WTC11 (cell line): ENCODE data around the gene LTA. TPM values are rescaled to one million over a fixed set of nuclear protein-coding genes. Genes with fewer than 3 reads are reported as not detected.
A peak's percentile ranks its signal among the peaks of the same experiment; 100 is the strongest.
"Not testable (repeated sequence)": the region's sequence is repeated elsewhere in the genome, so short reads cannot be mapped to it uniquely, and the experiment has no call there.

ENCODE experiments used
- ATAC-seq: fragments of 200-7000 bp; cut with Tn5 transposase; 2 replicates; pipeline ENCODE4 v1.10.0; 2021; ENCODE audit warnings: mild to moderate bottlenecking, moderate library complexity
- CTCF ChIA-PET: fragments of 300-600 bp; sonication (Branson Sonifier 250); formaldehyde crosslinking; loops from one replicate; lab custom pipeline; 2021; ENCODE audit warnings: antibody characterized with exemption; lab: Charles Lee
- POLR2A ChIA-PET: fragments of 350-600 bp; sonication (Branson Sonifier 250); formaldehyde crosslinking; loops from one replicate; lab custom pipeline; 2021; ENCODE audit warnings: antibody characterized with exemption; lab: Charles Lee
- DNase-seq: peaks from one replicate; pipeline ENCODE4 v3.0.0; 2021; ENCODE audit warnings: low spot score
- H3K27ac Mint-ChIP-seq: 2 replicates; pipeline ENCODE4 v1.8.0; 2021; ENCODE audit warnings: mixed read lengths
- H3K27me3 Mint-ChIP-seq: 2 replicates; pipeline ENCODE4 v1.8.0; 2021; ENCODE audit warnings: low read depth, mild to moderate bottlenecking, moderate library complexity, mixed read lengths
- H3K36me3 Mint-ChIP-seq: 2 replicates; pipeline ENCODE4 v1.8.0; 2021; ENCODE audit warnings: mixed read lengths
- H3K4me1 Mint-ChIP-seq: 2 replicates; pipeline ENCODE4 v1.8.0; 2022; ENCODE audit warnings: mixed read lengths
- H3K4me3 Mint-ChIP-seq: 2 replicates; pipeline ENCODE4 v1.8.0; 2021; ENCODE audit warnings: mild to moderate bottlenecking, moderate library complexity, mixed read lengths
- H3K9me3 Mint-ChIP-seq: 2 replicates; pipeline ENCODE4 v1.8.0; 2021; ENCODE audit warnings: mixed read lengths
- AFF4 ChIP-seq: sonication (generic); formaldehyde crosslinking; IDR thresholded peaks from 2 replicates; pipeline ENCODE4 v1.8.1; 2023; ENCODE audit warnings: mild to moderate bottlenecking, missing genetic modification reagents, borderline replicate concordance
- ATF1 ChIP-seq: sonication (generic); formaldehyde crosslinking; IDR thresholded peaks from 2 replicates; pipeline ENCODE4 v1.8.1; 2023; ENCODE audit warnings: mild to moderate bottlenecking, moderate library complexity, missing genetic modification reagents
- ATF3 ChIP-seq: sonication (generic); formaldehyde crosslinking; conservative IDR thresholded peaks from 2 replicates; pipeline ENCODE4 v1.8.1; 2022; ENCODE audit warnings: mild to moderate bottlenecking, missing genetic modification reagents
- CTCF ChIP-seq: fragments of 200-600 bp; IDR thresholded peaks from 2 replicates; pipeline ENCODE4 v1.8.0; 2022; ENCODE audit warnings: antibody characterized with exemption
- ERG ChIP-seq: fragments of 250-450 bp; sonication (Bioruptor Pico); IDR thresholded peaks from 2 replicates; pipeline ENCODE4 v1.8.0; 2021; ENCODE audit warnings: mild to moderate bottlenecking
- ESRRA ChIP-seq: sonication (generic); formaldehyde crosslinking; IDR thresholded peaks from 2 replicates; pipeline ENCODE4 v1.8.1; 2022; ENCODE audit warnings: mild to moderate bottlenecking, missing genetic modification reagents, borderline replicate concordance
- MXD4 ChIP-seq: fragments of 250-450 bp; sonication (Bioruptor Pico); IDR thresholded peaks from 2 replicates; pipeline ENCODE4 v1.8.0; 2021; ENCODE audit warnings: mild to moderate bottlenecking, moderate library complexity, borderline replicate concordance
- NR2C2 ChIP-seq: sonication (generic); formaldehyde crosslinking; IDR thresholded peaks from 2 replicates; pipeline ENCODE4 v1.8.0; 2022; ENCODE audit warnings: mild to moderate bottlenecking, missing genetic modification reagents
- NR3C1 ChIP-seq: sonication (generic); formaldehyde crosslinking; conservative IDR thresholded peaks from 2 replicates; pipeline ENCODE4 v1.8.1; 2023; ENCODE audit warnings: low read depth, mild to moderate bottlenecking, missing genetic modification reagents
- RELA ChIP-seq: sonication (generic); formaldehyde crosslinking; IDR thresholded peaks from 2 replicates; pipeline ENCODE4 v1.8.1; 2022; ENCODE audit warnings: missing genetic modification reagents, mild to moderate bottlenecking, borderline replicate concordance
- RORB ChIP-seq: fragments of 250-450 bp; sonication (Bioruptor Pico); IDR thresholded peaks from 2 replicates; pipeline ENCODE4 v1.9.0; 2021; ENCODE audit warnings: mild to moderate bottlenecking
- SP1 ChIP-seq: sonication (generic); formaldehyde crosslinking; conservative IDR thresholded peaks from 2 replicates; pipeline ENCODE4 v1.8.1; 2022; ENCODE audit warnings: missing genetic modification reagents
- ZNF121 ChIP-seq: sonication (generic); formaldehyde crosslinking; IDR thresholded peaks from 2 replicates; pipeline ENCODE4 v1.8.0; 2023; ENCODE audit warnings: missing genetic modification reagents
- total RNA-seq: library from RNA; stranded (reverse); gene quantifications from 3 replicates; pipeline ENCODE4 v1.2.3, GENCODE V29; 2021

The LTA gene
- total RNA-seq, 1 experiment from 2014 or later: 0.46 TPM

GRCh38 chr6:31548544-31548873 is 23.6 kb upstream of the LTA start (continued):
- TF ChIP-seq AFF4 (CRISPR knock-in tag): no peak
- no peak for TF ChIP-seq ATF3 (CRISPR knock-in tag)
- TF ChIP-seq NR2C2 (CRISPR knock-in tag): no peak

GRCh38 chr6:31551371-31551770 is 20.7 kb upstream of the LTA start:
- H3K36me3 Mint-ChIP-seq: peaks cover 22% of the 10 kb centered on the region
- H3K4me3 Mint-ChIP-seq: not testable (repeated sequence)

GRCh38 chr6:31556307-31556706 is 15.8 kb upstream of the LTA start:
- no peaks in the 10 kb centered on the region for H3K9me3 Mint-ChIP-seq
- ATAC-seq (no peak), DNase-seq (no peak)
- TF ChIP-seq SP1 (CRISPR knock-in tag): no peak
- TF ChIP-seq MXD4 (CRISPR knock-in tag): no peak
- TF ChIP-seq NR3C1 (CRISPR knock-in tag): no peak
- ChIA-PET CTCF (interaction anchor here (0.8 to 2.1 kb wide), 5 partner anchors 10 to 43 kb away, joined by 3 to 7 read pairs (median 3); partner anchors contain the start of genes ATP6V1G2 and NCR3), POLR2A (no interaction called here)
- no peak overlapping the region for H3K4me3 Mint-ChIP-seq
- H3K27ac Mint-ChIP-seq: no peak overlapping the region
- H3K36me3 Mint-ChIP-seq: peaks cover 19% of the 10 kb centered on the region
- H3K27me3 Mint-ChIP-seq: no peaks in the 10 kb centered on the region
- peaks cover 9% of the 10 kb centered on the region for H3K4me1 Mint-ChIP-seq

More at GRCh38 chr6:31551371-31551770, 20.7 kb upstream of the LTA start:
- H3K4me1 Mint-ChIP-seq, H3K9me3 Mint-ChIP-seq, H3K27me3 Mint-ChIP-seq: not testable (repeated sequence)
- DNase-seq (peak; percentile 62), ATAC-seq (peak; percentile 6; the same call in 1 of the 2 replicates)
- peak overlapping the region; percentile 70; the same call in 1 of the 2 replicates for H3K27ac Mint-ChIP-seq
- TF ChIP-seq ZNF121 (CRISPR knock-in tag) (0 out of 2 replicates have a peak, but pooled peaks have one; percentile 45), CTCF (0 out of 2 replicates have a peak, but pooled peaks have one; percentile 24)
- ChIA-PET CTCF (interaction anchor here (0.6 to 7.2 kb wide), 36 partner anchors 9 to 515 kb away, joined by 3 to 319 read pairs (median 4); partner anchors contain the start of genes C6orf47, DDAH2, DDX39B and LST1), POLR2A (interaction anchor here (0.6 to 1.4 kb wide), 6 partner anchors 10 to 113 kb away, joined by 3 to 6 read pairs (median 4); partner anchors contain the start of genes DDX39B, GPANK1 and NCR3)

GRCh38 chr6:31557443-31558317 is 14.4 kb upstream of the LTA start:
- H3K36me3 Mint-ChIP-seq: peaks cover 17% of the 10 kb centered on the region
- ATAC-seq: no peak
- POLR2A ChIA-PET: interaction anchor here (1.3 kb wide), 1 partner anchor 23 kb away, joined by 3 read pairs; no protein-coding TSS in a partner anchor

More at GRCh38 chr6:31557443-31558317, 14.4 kb upstream of the LTA start:
- Mint-ChIP-seq H3K27me3 (no peaks in the 10 kb centered on the region), H3K4me1 (peaks cover 9% of the 10 kb centered on the region), H3K27ac (no peak overlapping the region)
- CTCF ChIA-PET: interaction anchor here (0.7 to 2.1 kb wide), 5 partner anchors 11 to 79 kb away, joined by 3 to 7 read pairs (median 4); partner anchors contain the start of genes ATP6V1G2 and LST1
- TF ChIP-seq RELA (no peak), ERG (no peak), ZNF121 (CRISPR knock-in tag) (no peak), RORB (no peak), ATF1 (no peak), ESRRA (CRISPR knock-in tag) (no peak), AFF4 (CRISPR knock-in tag) (no peak)
- TF ChIP-seq, all 79 proteins: peak for 0
- no peak for DNase-seq
- no peaks in the 10 kb centered on the region for H3K9me3 Mint-ChIP-seq
- no peak overlapping the region for H3K4me3 Mint-ChIP-seq
